Activated T-helper 2 cell treated with anti-CD3 and anti-CD28 coated beads, Interferon-gamma antibody, Interleukin-2, Interleukin-4, amounts not matched to agents 10 μg/mL and 5 μg/mL and 100 μg/mL, durations not matched to agents 14 hours and 24 hours and 36 hours (primary cell): ENCODE results near the gene DUSP22. TPM values are rescaled to one million over a fixed set of nuclear protein-coding genes. Genes with fewer than 3 reads are reported as not detected.

Experiments
- DNase-seq: peaks from one replicate; pipeline ENCODE4 v3.0.0; 2021; ENCODE audit warnings: low spot score
- H3K27ac Mint-ChIP-seq: one replicate; pipeline ENCODE4 v1.8.0; 2021; ENCODE audit warnings: mixed read lengths
- H3K27me3 Mint-ChIP-seq: one replicate; pipeline ENCODE4 v1.8.0; 2021; ENCODE audit warnings: low read depth, mixed read lengths
- H3K36me3 Mint-ChIP-seq: one replicate; pipeline ENCODE4 v1.8.0; 2021; ENCODE audit warnings: low read depth, mixed read lengths
- H3K4me1 Mint-ChIP-seq: one replicate; pipeline ENCODE4 v1.8.0; 2021; ENCODE audit warnings: low read depth, mixed read lengths
- H3K4me3 Mint-ChIP-seq: one replicate; pipeline ENCODE4 v1.8.0; 2021; ENCODE audit warnings: low read depth, mild to moderate bottlenecking, moderate library complexity, mixed read lengths
- H3K9me3 Mint-ChIP-seq: one replicate; pipeline ENCODE4 v1.8.0; 2021; ENCODE audit warnings: mixed read lengths
- intact Hi-C: fragments of 100-400 bp; cut with micrococcal nuclease; formaldehyde crosslinking; loops from one replicate; pipeline ENCODE4 v1.15.1; 2023
- total RNA-seq: library from RNA; stranded (reverse); gene quantifications from 2 replicates; pipeline ENCODE4 v1.2.3, GENCODE V29; 2022

The DUSP22 gene
- total RNA-seq, 1 donor from 2014 or later = 27.5 TPM

DNA sequence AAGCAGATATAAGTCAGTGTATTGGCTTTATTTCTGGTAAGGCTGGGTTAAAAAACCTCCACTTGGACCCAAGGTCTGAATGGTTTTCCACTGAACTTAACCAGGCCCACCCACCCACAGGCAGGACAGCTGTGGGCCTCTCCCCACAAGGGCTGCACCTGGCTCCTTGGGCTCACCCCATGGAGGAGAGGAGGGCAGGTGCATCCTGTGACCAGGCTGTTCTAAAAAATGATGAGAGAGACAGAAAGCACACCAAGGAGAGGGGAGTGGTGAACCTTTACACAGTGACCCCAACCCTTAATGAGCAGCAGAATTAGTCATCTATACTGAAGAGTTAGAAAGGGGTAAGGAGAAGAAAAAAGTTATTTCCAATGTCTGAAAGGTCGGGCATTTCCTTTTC is 34.5 kb upstream of the DUSP22 start:
- Mint-ChIP-seq H3K4me1 (peaks cover 34% of the 10 kb centered on the region), H3K9me3 (peaks cover 24% of the 10 kb centered on the region), H3K36me3 (no peaks in the 10 kb centered on the region), H3K27me3 (no peaks in the 10 kb centered on the region), H3K27ac (no peak overlapping the region), H3K4me3 (no peak overlapping the region)
- DNase-seq = no peak
- intact Hi-C loops = no loop called here

DNA sequence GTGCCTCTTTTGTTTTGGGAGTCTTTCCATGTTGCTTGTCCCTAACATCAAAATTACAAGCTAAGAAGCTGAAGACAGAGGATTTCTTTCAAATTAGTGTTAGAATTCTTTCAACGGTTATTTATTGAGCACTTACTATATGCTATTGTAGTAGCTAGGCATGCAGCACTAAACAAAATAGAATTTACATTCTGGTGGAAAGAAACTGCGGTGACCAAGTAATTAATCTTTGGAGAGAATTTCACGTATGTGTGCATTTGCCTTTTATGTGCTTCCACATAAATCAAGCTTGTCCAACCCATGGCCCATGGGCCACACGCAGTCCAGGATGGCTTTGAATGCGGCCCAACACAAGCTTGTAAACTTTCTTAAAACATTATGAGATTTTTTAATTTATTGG is 33.0 kb upstream of the DUSP22 start:
- H3K27ac Mint-ChIP-seq = no peak overlapping the region
- H3K36me3 Mint-ChIP-seq = no peaks in the 10 kb centered on the region
- no peaks in the 10 kb centered on the region for H3K27me3 Mint-ChIP-seq
- intact Hi-C loops = no loop called here
- peaks cover 27% of the 10 kb centered on the region for H3K9me3 Mint-ChIP-seq
- DNase-seq = no peak
- H3K4me3 Mint-ChIP-seq = no peak overlapping the region
- peaks cover 27% of the 10 kb centered on the region for H3K4me1 Mint-ChIP-seq

DNA sequence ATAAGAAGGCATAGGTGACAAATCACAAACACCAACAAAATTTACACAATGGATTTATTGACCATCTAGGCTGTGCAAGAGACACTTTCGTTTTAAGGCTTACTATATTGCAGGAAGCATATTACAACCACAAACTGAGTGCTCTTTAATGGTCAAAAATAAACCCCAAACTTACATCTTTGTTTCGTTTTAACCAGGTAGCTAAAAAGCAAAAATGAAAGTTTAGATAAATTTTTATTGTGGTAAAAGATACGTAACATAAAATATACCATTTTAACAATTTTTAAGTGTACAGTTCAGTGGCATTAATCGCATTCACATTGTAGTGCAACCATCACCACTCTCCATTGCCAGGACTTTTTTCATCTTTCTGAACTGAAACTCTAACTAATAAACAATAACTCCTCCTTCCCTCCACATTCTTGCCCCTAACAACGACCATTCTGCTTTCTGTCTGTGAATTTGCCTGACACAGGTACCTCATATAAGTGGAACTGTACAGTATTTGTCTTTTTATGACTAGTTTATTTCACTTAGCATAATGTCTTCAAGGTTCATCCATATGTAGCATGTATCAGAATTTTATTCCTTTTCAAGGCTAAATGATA is 32.3 kb upstream of the DUSP22 start:
- peaks cover 33% of the 10 kb centered on the region for H3K9me3 Mint-ChIP-seq
- H3K27ac Mint-ChIP-seq = peak overlapping the region; percentile 18
- H3K4me1 Mint-ChIP-seq = peaks cover 25% of the 10 kb centered on the region
- intact Hi-C loops = loop anchor here (1.0 kb wide), 1 partner anchor 11 kb away; no protein-coding TSS in a partner anchor
- H3K27me3 Mint-ChIP-seq = peaks cover 6% of the 10 kb centered on the region
- DNase-seq = no peak
- H3K36me3 Mint-ChIP-seq = no peaks in the 10 kb centered on the region
- H3K4me3 Mint-ChIP-seq = peak overlapping the region; percentile 3

DNA sequence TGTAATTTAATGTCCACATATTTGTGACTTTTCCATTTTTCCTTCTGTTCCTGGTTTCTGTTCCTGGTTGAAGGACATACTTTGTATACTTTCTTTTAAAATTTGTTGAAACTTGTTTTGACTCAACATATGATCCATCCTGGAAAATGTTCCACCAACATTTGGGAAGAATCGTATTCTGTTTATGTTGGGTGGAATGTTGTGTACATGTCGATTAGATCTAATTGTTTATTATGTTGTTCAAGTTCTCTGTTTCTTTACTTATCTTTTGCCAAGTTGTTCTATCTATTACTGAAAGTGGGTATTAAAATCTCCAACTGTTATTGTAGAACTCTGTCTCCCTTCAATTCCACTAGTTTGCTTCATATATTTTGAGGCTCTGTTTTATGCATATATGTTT is 27.7 kb upstream of the DUSP22 start:
- Mint-ChIP-seq H3K27ac (no peak overlapping the region), H3K4me3 (no peak overlapping the region), H3K27me3 (peaks cover 7% of the 10 kb centered on the region), H3K9me3 (peaks cover 40% of the 10 kb centered on the region), H3K4me1 (peaks cover 7% of the 10 kb centered on the region), H3K36me3 (no peaks in the 10 kb centered on the region)
- intact Hi-C loops = no loop called here
- no peak for DNase-seq

DNA sequence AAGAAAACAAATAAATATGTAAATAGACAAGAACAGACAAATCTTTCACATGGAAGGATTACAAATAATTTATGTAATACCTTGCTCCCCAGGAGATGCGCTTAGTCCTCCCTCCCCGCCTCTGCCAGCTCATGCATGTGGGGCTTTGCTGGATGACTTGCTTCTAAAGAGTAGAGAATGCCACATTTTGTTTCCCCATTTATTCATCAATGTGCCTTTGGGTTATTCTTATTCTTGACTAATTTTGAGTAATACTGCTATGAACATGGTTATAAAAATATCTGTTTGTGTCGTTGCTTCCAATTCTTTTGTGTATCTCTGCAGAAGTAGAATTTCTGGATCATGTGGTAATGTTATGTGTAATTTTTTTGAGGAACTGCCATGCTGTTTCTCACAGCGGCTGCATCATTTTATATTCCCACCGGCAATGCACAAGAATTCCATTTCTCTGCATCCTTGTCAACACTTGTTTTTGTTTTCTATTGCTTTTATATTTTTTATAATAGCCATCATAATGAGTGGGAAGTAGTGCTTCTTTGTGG is 23.8 kb upstream of the DUSP22 start:
- DNase-seq = no peak
- H3K27ac Mint-ChIP-seq = no peak overlapping the region
- intact Hi-C loops = no loop called here
- H3K4me1 Mint-ChIP-seq = peaks cover 21% of the 10 kb centered on the region
- peaks cover 43% of the 10 kb centered on the region for H3K9me3 Mint-ChIP-seq
- no peak overlapping the region for H3K4me3 Mint-ChIP-seq
- peaks cover 9% of the 10 kb centered on the region for H3K27me3 Mint-ChIP-seq
- peaks cover 6% of the 10 kb centered on the region for H3K36me3 Mint-ChIP-seq

DNA sequence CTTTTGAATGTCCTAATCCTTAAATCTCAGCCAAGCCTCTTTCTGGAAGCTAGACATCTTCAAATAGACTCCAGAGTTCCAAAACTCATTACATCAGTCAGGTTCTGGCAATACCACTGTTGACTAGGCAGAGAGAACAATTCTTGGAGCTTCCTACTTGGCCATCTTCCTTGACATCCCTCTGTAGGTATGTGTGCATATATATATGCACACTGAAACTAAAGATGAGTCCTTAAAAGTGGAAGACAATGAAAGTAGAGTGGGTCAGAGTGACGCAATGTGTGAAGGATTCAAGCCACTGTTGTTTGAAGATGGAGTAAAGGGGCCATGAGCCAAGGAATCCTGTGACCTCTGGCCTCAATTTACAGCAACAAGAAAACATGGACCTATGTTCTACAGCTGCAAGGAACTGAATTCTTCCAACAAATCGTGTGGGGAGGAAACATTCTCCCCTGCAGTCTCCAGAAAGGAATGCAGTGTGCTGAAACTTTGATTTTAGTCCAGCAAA is 18.7 kb upstream of the DUSP22 start:
- peaks cover 7% of the 10 kb centered on the region for H3K27me3 Mint-ChIP-seq
- no peak overlapping the region for H3K27ac Mint-ChIP-seq
- peaks cover 19% of the 10 kb centered on the region for H3K9me3 Mint-ChIP-seq
- intact Hi-C loops = no loop called here
- peaks cover 21% of the 10 kb centered on the region for H3K4me1 Mint-ChIP-seq
- H3K36me3 Mint-ChIP-seq = peaks cover 6% of the 10 kb centered on the region
- no peak for DNase-seq
- no peak overlapping the region for H3K4me3 Mint-ChIP-seq

DNA sequence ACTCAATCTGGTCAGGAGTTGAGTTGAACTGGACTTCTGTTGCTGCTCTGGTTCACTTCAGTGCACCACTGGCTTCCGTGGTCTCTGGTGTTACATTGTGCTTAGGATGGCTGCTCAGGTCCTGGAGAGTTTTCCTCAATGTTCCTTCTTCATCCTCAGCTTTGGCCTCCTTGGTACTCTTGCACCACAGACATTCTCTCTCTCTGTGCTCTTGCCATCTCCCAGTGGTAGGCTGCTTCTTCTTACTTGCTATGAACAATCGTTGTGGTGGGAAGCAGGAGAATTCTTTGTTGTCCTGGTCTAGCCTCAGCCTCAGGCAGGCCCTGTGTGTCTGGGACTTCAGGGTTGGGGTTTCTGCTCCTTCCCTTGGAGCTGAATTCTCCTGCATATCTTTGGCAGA is 14.5 kb upstream of the DUSP22 start:
- H3K36me3 Mint-ChIP-seq = peaks cover 2% of the 10 kb centered on the region
- peaks cover 3% of the 10 kb centered on the region for H3K9me3 Mint-ChIP-seq
- peaks cover 6% of the 10 kb centered on the region for H3K4me1 Mint-ChIP-seq
- DNase-seq = no peak
- peaks cover 6% of the 10 kb centered on the region for H3K27me3 Mint-ChIP-seq
- no peak overlapping the region for H3K4me3 Mint-ChIP-seq
- no peak overlapping the region for H3K27ac Mint-ChIP-seq
- intact Hi-C loops = no loop called here

DNA sequence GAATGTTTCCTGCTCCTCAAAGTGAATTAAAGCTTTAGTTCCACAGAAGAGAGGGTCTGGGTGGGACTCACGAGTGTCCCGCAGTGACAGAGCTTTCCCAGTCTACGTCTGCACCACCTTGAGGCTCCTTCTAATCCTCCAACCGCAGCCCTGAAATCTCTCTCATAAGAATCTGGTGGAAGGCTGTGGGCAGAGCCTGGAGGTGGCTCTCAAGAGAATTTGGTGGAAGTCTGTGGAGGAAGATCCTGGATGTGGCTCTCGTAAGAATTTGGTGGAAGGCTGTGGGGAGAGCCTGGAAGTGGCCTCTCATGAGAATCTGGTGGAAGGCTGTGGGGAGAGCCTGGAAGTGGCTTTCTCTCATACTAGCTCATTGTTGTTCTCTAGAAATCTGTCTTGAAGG is 13.8 kb upstream of the DUSP22 start:
- intact Hi-C loops = no loop called here
- Mint-ChIP-seq H3K9me3 (peaks cover 2% of the 10 kb centered on the region), H3K4me1 (peaks cover 3% of the 10 kb centered on the region), H3K27me3 (peaks cover 7% of the 10 kb centered on the region), H3K27ac (no peak overlapping the region), H3K4me3 (no peak overlapping the region), H3K36me3 (no peaks in the 10 kb centered on the region)
- DNase-seq = no peak

DNA sequence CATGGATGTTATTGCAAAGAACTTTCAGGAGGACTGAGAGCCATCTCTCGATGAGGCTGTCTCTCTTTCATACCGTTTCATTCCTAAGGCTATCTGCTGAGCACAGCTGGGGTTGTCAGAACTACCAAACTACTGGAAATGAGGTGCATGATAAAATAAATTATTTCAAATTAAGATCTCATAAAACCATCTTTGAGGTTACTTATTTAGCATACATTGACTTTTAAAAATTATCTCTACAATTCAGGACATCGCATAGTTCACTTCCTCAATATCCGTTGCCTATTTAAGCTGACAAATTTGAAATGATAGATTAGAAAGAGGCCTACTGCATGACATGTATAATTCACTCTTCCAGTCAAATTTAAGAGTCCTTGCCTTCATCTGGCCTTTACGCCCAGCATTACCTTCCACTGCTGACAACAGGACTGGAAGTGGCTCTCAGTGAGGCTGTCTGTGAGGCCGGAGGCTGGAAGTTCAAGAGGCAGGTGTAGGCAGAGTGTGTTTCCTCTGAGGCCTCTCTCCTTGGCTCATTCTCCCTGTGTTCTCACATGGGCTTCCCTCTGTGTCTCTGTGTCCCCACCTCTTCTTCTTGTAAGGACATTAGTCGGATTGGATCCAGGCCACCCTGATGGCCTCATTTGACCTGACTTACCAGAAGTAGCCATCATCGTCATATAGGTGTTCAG is 12.8 kb upstream of the DUSP22 start:
- no peak for DNase-seq
- no peak overlapping the region for H3K27ac Mint-ChIP-seq

DNA sequence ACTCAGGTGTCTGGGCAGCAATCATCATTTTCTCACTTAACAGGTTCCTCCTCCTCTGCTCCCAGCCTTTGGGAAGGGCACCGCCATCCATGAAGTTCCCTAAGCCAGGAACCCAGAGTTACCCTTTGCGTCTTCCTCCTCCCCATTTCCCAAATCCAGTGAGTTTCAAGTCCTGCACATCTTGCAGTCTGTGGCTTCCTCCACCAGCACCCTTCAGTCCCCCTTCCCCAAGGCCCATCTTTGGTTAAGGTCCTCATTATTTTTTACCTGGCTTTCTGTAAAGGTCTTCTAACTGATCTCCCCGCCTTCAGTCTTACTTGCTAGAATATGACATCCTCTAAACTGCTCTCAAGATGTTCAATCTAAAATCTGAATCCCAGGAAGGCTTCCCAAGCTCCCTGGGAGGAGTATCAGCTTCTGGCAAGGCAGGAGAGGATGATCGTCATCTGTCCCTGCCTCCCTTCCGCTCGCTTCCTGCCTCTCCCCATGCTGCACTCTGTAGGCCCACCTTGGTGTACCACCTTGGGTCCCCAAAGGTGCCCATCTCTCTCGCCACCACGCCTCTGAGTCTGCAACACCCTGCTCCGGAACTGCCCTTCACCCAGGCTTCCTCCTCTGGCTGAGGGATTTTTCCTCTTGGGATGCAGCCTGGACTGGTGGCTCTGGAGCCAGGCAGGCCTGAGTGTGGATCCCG is 11.4 kb upstream of the DUSP22 start:
- DNase-seq = no peak
- Mint-ChIP-seq H3K4me1 (peaks cover 13% of the 10 kb centered on the region), H3K36me3 (no peaks in the 10 kb centered on the region), H3K9me3 (peaks cover 2% of the 10 kb centered on the region), H3K27me3 (peaks cover 7% of the 10 kb centered on the region), H3K4me3 (no peak overlapping the region), H3K27ac (no peak overlapping the region)
- intact Hi-C loops = no loop called here

More for the DNA sequence above, 12.8 kb upstream of the DUSP22 start:
- peaks cover 4% of the 10 kb centered on the region for H3K4me1 Mint-ChIP-seq
- peaks cover 7% of the 10 kb centered on the region for H3K27me3 Mint-ChIP-seq
- H3K4me3 Mint-ChIP-seq = no peak overlapping the region
- H3K9me3 Mint-ChIP-seq = peaks cover 2% of the 10 kb centered on the region
- intact Hi-C loops = no loop called here
- H3K36me3 Mint-ChIP-seq = no peaks in the 10 kb centered on the region

DNA sequence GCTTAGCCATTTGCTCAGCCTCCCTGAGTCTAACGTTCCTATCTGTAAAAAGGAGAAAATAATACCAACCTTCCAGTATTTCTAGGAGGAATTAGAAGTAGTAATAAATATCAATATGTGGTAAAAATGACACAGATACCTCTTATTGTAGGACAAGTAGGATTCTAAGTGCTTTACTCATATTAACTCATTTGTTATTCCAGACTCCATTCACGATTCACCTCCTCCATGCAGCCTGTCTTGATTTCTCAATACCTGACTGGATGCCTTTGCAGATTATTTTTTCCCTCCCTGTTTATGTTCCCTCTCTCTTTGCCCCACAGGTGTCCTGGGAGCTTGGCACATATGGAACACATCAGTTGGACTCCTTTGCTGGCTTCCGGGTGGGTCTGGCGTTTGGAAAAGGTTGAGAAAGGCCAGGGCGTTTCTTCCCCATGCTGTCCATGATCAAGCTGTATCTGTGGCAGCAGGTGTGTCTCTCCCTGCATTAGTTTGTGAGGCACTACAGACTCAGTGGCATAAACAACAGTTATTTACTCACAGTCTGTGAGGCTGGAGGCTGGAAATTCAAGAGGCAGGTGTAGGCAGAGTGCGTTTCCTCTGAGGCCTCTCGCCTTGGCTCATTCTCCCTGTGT is 10.7 kb upstream of the DUSP22 start:
- no peak overlapping the region for H3K27ac Mint-ChIP-seq

DNA sequence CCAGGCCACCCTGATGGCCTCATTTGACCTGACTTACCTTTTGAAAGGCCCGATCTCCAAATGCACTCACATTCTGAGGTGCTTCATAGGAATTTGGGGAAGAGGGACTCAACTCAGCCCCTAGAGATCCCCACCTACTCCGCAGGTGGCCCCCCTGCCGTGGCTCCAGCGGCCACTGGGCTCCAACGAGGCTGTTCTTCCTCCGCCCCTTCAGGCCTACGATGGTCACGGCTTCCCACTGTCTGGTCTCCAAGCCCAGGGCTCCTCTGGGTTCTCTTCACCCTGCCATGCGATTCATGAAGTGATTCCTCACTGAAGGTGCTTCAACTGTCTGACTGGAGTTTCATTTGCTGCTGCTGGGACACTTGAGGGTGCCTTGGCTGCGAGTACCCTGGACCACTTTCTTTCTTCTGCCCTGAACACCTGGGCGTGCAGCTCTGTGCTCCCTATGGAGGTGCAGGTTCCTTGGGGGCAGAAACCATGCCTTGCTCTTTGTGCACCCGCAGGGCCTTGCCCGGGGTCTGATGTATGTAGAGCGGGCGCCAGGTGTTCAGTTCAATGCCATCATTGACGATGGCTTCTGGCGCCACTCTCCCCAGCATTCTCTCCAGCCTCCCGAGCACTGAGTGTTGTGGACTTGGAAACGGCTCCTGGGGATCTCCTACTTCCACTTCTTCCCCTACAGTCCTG is 10.0 kb upstream of the DUSP22 start:
- intact Hi-C loops = no loop called here
- peaks cover 2% of the 10 kb centered on the region for H3K9me3 Mint-ChIP-seq
- no peak overlapping the region for H3K4me3 Mint-ChIP-seq
- no peak for DNase-seq
- no peaks in the 10 kb centered on the region for H3K36me3 Mint-ChIP-seq
- H3K4me1 Mint-ChIP-seq = peaks cover 20% of the 10 kb centered on the region
- peaks cover 5% of the 10 kb centered on the region for H3K27me3 Mint-ChIP-seq
- no peak overlapping the region for H3K27ac Mint-ChIP-seq

More for the DNA sequence above, 10.7 kb upstream of the DUSP22 start:
- H3K27me3 Mint-ChIP-seq = peaks cover 7% of the 10 kb centered on the region
- H3K9me3 Mint-ChIP-seq = peaks cover 2% of the 10 kb centered on the region
- no peak overlapping the region for H3K4me3 Mint-ChIP-seq
- no peak for DNase-seq
- no peaks in the 10 kb centered on the region for H3K36me3 Mint-ChIP-seq
- peaks cover 13% of the 10 kb centered on the region for H3K4me1 Mint-ChIP-seq
- intact Hi-C loops = no loop called here
